Hematopoietic multipotent progenitor cell treated with erythropoietin and hydrocortisone succinate and interleukin-3 and kit ligand, for 6 days (in vitro differentiated cells): ENCODE measurements around the gene FANCE.
"Not testable (repeated sequence)": the region's sequence is repeated elsewhere in the genome, so short reads cannot be mapped to it uniquely, and the experiment has no call there.

Source experiments
- DNase-seq: peaks from one replicate; pipeline ENCODE4 v3.0.0-alpha.2; 2015

Gene FANCE

GRCh38 chr6:35432702-35433101 is 19.4 kb upstream of the FANCE start:
- not testable (repeated sequence) for DNase-seq

DNA sequence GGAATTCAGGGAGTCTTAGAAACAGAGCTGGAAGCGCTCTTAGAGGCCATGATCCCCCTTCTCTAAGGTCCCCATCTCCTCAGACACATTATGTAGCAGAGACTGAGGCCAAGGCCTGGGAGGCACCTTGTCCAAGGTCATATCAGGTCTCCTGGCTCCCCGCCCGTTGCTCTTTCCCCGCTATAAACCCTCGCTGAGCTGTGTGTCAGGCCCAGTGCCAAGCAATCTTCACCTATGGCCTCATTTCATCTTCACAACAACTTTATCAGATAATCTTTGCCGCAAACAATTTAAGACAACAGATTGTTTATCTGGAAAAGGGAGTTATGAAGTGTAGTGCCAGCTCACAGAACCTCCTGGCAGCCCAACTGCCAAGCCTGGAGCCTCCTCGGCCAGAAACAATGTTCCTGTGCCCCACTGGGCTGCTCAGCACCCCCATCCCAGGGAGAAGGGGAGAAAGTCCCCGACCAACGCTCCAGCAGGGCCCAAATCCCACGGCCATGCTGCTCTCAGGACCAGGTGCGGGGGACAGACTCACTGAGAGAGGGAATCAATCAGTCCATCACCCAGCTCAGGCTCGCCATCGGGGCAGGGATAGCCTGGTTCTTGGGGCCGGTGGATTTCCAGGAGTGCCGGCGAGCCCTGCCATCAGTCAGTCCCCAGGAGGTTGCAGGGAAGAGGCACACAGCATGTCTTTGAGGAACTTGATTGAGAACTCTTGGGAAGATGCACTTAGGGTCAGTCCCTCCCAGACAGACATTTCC is 16.9 kb upstream of the FANCE start:
- DNase-seq = peak; percentile 21

DNA sequence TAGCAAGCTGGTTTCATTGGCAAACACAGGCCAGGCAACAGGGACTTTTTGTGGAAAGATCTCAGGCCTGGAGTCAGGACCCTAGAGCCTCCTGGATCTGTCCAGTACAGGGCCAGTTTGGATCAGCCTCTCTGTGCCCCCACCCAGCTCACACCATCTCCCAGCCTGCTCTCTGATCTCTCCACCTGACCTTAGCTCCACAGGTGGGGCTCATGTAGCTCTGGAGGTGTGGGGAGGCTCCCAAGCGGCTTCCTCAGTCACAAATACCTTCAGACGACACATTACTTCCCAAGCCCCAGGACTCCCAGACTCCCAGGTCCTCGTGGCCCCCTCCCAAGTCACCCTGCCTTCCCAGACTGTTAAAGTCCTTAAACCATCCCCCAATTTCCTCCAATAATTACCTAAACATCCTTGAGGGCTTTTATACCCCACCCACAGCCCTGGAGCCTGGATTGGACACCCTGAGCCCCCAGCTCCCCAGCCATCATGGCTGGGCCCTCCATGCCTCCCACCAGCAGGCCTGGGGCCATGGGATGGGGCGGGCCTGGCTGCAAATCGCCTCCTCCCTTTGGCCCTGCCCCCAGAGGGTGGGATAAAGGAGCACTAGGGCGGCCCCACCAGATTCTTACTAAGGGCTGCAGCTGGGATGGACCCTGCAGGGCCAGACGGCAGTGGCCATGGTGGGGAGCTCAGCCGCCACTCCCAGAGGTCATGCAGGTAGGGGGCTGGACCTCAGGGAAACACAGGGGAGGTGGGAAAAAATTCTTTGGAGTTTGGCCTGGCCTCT is 15.9 kb upstream of the FANCE start:
- no peak for DNase-seq

- DNase-seq = not testable (repeated sequence)
Observed at GRCh38 chr6:35438378-35439065, 13.6 kb upstream of the FANCE start.

DNA sequence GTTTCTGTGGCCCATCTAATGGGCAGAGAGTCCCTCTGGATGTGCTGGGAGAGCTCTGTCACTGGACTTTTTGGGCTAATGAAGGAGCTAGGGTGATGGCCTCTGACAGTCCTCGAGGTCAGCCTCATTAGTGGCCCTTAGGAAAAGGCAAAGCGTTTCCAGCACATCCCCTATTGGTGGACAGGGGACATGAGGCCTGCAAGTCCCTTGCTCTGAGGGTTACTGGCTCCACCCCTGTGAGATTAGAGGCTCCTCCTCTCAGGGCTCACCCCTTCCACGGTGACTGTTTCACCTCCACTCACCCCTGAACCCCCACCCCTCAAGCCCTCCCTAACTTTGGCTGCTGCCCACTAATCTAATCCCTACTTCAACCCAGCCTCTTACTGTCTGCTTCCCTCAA is 12.8 kb upstream of the FANCE start:
- DNase-seq = no peak

DNA sequence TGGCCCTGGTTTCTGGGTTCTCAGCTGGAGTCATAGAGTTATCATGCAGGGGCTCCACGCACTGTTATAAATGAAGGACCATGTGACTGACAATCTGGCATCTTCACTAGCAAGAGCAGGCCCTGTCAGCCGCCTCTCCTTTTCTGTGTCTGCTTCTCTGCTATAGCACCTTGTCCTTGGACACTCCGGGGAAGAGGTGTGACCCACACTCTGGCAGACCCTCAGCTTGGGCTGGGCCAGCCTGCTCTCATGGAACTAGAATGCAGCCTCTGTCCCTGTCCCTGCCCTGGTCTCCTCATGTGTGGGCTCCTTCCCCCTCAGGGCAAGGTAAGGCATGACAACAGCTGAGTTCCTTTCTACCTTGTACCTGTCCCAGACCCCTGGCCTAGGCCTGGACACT is 10.9 kb upstream of the FANCE start:
- no peak for DNase-seq

- no peak for DNase-seq
Observed at GRCh38 chr6:35441642-35442041, 10.5 kb upstream of the FANCE start.

DNA sequence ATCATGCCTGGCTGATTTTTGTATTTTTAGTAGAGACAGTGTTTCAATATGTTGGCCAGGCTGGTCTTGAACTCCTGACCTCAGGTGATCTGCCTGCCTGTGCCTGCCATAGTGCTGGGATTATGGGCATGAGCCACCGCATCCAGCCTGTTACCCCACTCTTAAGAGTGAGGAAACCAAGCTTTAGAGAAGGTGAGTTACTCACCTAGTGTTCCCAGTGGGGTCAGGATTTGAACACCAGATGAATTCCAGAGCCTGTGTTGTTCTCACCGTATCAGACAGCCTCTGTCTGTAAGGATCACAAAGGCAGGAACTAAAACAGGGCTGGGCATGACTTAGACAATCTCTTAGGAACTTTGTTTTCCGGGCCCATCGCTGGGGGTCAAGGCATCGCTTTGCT is 9.4 kb upstream of the FANCE start:
- DNase-seq = no peak

DNA sequence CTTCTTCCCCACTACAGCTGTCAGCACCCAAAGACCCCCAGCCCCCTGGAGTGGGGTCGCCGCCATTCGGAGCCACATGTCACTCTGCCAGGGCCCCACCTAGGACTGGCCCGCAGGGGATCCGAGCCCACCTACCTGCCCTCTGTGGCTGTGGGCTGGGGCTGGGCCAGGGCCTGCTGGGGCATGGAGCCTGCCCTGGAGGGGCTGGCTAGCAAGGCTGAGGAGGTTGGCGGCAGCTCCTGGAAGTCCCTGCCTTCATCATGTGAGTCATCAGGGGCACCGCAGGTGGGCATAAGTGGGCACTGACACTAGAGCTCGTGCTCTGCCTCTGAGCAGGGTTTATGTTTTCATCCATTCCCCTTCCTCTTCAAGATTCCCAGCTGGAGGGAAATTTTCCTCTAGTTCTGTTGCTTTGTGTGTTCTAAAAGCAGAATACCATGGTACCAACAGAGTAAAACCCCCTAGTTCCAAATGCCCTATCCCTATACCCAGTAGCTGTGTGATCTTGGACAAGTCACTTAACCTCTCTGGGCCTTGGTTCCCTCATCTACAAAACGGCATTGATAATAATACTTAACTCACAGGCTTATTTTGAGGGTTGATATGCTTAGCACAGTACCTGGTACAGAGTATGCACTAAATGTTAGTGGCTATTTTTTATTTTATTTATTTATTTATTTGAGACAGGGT is 8.7 kb upstream of the FANCE start:
- DNase-seq = no peak

DNA sequence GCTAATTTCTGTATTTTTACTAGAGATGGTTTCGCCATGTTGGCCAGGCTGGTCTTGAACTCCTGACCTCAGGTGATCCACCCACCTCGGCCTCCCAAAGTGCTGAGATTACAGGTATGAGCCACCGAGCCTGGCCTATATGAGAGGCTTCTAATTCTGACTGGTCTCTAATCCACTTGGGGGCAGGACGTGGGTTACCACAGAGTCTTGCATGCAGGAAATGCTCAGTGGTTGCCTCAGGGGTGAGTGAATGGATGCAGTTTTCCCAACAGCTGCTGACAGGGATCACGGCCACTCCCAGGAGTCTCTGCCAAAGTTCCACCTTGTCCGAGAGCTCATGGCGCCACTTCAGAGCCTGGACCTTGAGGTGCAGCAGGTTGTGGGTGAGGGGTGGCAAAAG is 6.4 kb upstream of the FANCE start:
- no peak for DNase-seq

GRCh38 chr6:35448191-35448590 is 3.9 kb upstream of the FANCE start:
- DNase-seq = no peak

DNA sequence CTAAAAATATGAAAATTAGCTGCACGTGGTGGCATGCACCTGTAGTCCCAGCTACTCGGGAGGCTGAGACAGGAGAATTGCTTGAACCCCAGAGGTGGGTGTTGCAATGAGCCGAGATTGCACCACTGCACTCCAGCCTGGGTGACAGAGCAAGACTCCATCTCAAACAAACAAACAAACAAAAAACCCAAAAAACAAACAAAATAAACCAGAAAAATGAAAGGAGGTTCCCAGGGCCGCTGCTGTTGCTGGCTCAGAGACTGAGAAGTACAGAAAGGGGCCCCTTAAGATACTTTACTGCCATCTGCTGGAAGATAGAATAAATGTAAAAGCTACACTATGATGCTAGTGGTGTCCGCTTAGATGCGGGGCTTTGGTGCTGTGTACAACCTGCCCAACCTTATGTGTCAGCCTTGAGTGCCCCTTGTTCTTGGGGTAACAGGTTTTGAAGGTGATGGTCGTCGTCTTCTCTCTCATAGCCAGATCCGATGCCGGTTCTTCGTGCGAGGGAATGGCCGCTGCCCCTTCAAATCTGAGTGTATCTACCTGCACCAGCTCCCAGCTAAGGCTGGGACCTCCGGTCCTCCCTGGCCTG is 2.8 kb upstream of the FANCE start:
- DNase-seq = peak; percentile 95

- no peak for DNase-seq
Observed at GRCh38 chr6:35451354-35452182, 570 bp upstream of the FANCE start.

GRCh38 chr6:35453236-35453635 is 1.1 kb downstream of the FANCE start:
- DNase-seq = peak; percentile 85

DNA sequence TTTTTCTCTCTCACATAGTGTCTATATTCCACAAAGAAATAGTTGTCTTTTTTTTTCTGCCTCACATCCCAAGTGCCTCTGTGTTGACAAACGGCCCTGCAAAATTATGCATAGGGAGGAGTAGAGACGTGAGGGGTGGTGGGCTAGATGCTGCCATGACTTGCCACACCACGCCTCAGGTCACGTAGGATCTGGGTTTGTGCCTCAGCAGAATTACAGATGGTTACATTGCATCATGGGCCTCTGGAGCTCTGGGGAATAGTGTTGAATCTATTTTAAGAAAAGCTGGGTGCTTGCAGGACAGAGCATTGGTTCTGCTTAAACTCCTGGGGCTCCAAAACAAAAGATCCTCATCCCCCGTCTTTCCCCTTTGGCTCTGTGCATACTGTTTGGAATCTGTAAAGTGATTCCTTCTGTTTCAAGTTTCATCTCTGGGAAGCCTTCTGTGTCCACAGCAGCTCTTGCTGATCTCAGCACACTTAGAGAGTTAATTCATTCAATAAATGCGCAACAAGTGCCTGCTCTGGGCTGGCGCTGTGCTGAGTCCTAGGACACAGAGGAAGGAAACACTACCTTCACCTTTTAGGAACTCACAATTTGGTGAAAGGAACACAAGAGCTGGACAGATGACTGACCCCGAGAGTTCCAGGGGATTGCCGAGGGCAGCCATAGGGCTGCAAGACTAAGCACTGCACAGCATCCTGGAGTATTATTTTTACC is 2.4 kb downstream of the FANCE start:
- no peak for DNase-seq

DNA sequence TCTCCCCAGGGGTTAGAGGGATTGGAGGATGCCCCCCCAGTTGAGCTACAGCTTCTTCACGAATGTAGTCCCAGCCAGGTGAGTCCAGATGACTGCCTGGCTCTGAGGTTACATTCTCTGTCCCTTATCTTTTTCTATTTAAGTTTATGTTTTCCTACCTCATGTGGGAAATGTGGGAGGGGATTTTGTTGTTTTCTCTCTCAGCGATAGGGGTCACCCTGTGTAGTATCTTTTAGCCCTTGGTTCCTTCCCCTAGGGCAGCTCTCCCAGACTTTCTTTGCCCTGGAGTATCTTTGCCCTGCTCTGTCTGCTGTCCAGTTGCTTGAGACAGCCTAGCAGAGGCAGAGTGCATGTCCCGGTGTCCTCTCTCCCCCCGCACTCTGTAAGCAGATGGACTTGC is 5.8 kb downstream of the FANCE start:
- DNase-seq = no peak

GRCh38 chr6:35461270-35461669 is 9.1 kb downstream of the FANCE start:
- no peak for DNase-seq

DNA sequence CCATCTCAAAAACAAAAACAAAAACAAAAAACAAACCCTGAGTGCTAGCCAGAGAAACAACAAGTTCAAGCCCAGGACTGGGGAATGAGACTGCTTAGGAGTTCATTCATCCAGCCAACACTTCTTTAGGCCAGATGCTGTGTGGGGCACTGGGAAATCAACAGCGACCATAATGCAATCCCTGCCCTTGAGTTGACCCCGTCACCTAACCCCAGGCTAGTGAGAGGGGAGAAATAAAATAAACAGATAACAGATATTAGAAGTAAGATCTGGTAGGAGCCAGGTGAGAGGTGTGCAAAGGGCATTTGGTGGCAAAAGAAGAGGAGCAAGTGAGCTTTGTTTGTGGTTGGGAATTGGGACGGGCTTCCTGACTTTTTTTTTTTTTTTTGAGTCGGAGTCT is 11.2 kb downstream of the FANCE start:
- no peak for DNase-seq

DNA sequence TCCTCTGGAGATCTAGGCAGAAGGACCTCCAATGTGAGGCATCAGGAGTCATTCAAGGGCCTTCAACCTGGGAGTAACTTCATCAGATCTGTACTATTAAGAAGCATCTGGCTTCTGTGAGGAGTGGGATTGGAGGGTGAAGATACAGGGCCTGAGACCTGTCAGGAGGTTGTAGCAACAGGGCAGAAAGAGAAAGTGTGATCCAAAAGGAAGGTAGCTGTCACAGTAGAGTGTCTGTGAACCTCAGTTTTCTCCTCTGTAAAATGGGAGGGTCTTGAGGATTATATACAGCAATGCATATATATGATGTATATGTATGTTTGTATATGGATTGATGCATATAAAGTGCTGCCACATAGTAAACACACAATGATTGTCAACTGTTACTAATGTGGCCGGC is 13.5 kb downstream of the FANCE start:
- no peak for DNase-seq

DNA sequence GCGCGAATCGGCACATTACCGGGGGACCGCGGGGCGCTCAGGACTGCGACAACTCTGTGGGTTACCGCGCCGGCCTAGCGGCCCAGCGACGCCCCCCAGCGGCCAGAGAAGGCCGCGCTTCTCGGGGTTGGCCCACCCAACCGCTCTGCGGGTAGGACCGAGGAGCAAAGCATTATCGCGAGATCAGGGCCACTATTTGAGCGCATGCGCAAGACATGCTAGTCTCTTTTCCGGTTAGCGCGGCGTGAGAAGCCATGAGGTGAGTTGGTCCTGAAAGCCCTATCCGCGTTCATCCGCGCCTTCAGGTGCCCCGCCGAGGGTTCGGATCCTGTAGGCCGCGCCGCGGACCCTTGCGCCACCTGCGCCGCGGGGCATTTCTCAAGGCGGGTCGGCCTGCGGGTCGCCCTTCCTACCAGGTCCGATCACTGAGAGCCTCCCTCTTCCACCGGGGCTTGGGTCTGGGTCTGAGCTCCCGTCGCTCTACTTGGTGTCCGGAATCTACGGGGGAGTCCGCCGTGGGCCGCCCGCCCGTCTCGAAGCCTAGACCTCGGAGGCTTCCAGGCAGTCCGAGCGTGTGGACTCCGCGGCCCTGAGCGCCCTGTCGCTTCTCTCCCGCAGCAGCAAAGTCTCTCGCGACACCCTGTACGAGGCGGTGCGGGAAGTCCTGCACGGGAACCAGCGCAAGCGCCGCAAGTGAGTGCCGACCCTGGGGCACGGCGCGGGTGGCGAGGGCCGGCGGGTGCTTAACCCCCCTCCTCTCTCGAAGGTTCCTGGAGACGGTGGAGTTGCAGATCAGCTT is 16.2 kb downstream of the FANCE start, which contains the start of gene RPL10A:
TSS of gene RPL10A (plus strand) at position 221 of the 799 bp plus-strand sequence. CDS start at position 255, 34 bp downstream.
- peak; percentile 99 for DNase-seq
